Sigmoid colon (tissue), 4 donors: ENCODE data around the gene MMP24.

Experiments
- POLR2AphosphoS5 ChIP-seq, 4 donors: sonication (generic); formaldehyde crosslinking; IDR thresholded peaks; one replicate each; pipeline ENCODE4 v1.6.1; 2017; ENCODE audit warnings: antibody characterized with exemption in 4 of 4
- TF ChIP-seq, protein P1 (sequence below), 4 experiments: fragments of 450-650 bp in 3 of 4; fragments of 200-600 bp in 1 of 4; IDR thresholded peaks; one replicate each; pipeline ENCODE4 v1.5.1; 2016 to 2019; ENCODE audit warnings: antibody characterized with exemption in 4 of 4, mild to moderate bottlenecking in 3 of 4, moderate library complexity in 2 of 4

DNA sequence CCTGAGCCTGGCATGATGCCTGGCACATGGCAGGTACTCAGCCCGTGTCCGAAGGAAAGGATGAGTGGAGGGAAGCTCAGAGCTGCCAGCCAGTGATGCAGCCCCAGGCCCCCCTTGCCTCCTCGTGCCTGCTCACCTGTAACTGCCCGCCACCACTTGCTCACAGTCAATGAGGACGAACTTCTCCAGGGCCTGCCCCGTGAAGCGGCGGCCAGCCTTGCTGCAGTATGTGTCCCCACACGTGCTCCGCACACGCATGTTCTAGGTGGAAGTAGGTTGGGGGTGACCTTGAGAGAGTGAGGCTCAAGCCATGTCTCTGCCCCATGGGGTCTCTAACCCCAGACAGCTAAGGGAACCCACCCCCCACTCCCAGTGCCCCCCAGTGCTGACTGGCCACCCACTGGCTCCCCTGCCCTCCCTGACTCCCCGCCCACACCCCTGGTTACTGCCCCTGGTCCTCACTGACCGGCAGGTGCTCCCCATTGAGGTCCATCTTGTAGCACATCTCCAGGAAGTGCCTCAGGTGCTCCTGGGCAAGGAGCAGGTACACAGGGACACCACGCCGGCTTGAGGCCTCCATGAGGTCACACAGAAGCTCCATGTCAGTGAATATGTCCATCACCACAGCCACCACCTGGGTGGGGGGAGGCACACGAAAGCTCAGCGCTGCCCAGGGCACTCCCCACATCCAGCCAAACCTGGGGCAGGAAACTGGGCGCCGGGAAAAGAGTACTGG, 62.0 kb downstream of the MMP24 start:
- no peak for TF ChIP-seq POLR2AphosphoS5 (IDR thresholded peaks at IDR 0.05)
- TF ChIP-seq, protein P1, sequence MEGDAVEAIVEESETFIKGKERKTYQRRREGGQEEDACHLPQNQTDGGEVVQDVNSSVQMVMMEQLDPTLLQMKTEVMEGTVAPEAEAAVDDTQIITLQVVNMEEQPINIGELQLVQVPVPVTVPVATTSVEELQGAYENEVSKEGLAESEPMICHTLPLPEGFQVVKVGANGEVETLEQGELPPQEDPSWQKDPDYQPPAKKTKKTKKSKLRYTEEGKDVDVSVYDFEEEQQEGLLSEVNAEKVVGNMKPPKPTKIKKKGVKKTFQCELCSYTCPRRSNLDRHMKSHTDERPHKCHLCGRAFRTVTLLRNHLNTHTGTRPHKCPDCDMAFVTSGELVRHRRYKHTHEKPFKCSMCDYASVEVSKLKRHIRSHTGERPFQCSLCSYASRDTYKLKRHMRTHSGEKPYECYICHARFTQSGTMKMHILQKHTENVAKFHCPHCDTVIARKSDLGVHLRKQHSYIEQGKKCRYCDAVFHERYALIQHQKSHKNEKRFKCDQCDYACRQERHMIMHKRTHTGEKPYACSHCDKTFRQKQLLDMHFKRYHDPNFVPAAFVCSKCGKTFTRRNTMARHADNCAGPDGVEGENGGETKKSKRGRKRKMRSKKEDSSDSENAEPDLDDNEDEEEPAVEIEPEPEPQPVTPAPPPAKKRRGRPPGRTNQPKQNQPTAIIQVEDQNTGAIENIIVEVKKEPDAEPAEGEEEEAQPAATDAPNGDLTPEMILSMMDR (IDR thresholded peaks at IDR 0.05): no peak
